ENCODE data around the gene S100PBP. TPM values are rescaled to one million over a fixed set of nuclear protein-coding genes. Genes with fewer than 3 reads are reported as not detected.

Gene S100PBP
- total RNA-seq, 2 experiments from 2014 or later = 75.8 to 78.5 TPM

- POLR2A ChIA-PET = interaction anchor here (0.5 kb wide), 1 partner anchor 10 kb away, joined by 3 read pairs; no protein-coding TSS in a partner anchor
- no peak for DNase-seq
- H3K9me3 Mint-ChIP-seq = no peaks in the 10 kb centered on the region
Measured at GRCh38 chr1:32861904-32862695, 44.6 kb downstream of the S100PBP start.

GRCh38 chr1:32863218-32863880 lies 45.9 kb downstream of the S100PBP start:
- DNase-seq (no peak), ATAC-seq (ENCODE audit: low read depth) (no peak)
- Mint-ChIP-seq H3K4me3 (no peak overlapping the region), H3K4me1 (no peaks in the 10 kb centered on the region), H3K27me3 (no peaks in the 10 kb centered on the region), H3K27ac (no peak overlapping the region), H3K36me3 (peaks cover 19% of the 10 kb centered on the region), H3K9me3 (no peaks in the 10 kb centered on the region)
- POLR2A ChIA-PET = no interaction called here

More at GRCh38 chr1:32861904-32862695, 44.6 kb downstream of the S100PBP start:
- ATAC-seq (ENCODE audit: low read depth) = no peak
- Mint-ChIP-seq H3K4me1 (no peaks in the 10 kb centered on the region), H3K4me3 (no peak overlapping the region), H3K27me3 (no peaks in the 10 kb centered on the region), H3K27ac (no peak overlapping the region), H3K36me3 (peaks cover 22% of the 10 kb centered on the region)

- H3K27me3 Mint-ChIP-seq = no peaks in the 10 kb centered on the region
- no peaks in the 10 kb centered on the region for H3K9me3 Mint-ChIP-seq
- DNase-seq (no peak), ATAC-seq (ENCODE audit: low read depth) (no peak)
- no peak overlapping the region for H3K4me3 Mint-ChIP-seq
- POLR2A ChIA-PET = no interaction called here
- H3K4me1 Mint-ChIP-seq = no peaks in the 10 kb centered on the region
- H3K27ac Mint-ChIP-seq = no peak overlapping the region
- peaks cover 17% of the 10 kb centered on the region for H3K36me3 Mint-ChIP-seq
Measured at GRCh38 chr1:32863881-32864245, 46.4 kb downstream of the S100PBP start.

GRCh38 chr1:32864375-32865019 lies 47.0 kb downstream of the S100PBP start:
- Mint-ChIP-seq H3K36me3 (peaks cover 16% of the 10 kb centered on the region), H3K9me3 (no peaks in the 10 kb centered on the region), H3K4me1 (no peaks in the 10 kb centered on the region), H3K27ac (no peak overlapping the region), H3K4me3 (no peak overlapping the region), H3K27me3 (peaks cover 4% of the 10 kb centered on the region)
- DNase-seq (no peak), ATAC-seq (ENCODE audit: low read depth) (no peak)
- POLR2A ChIA-PET = no interaction called here

GRCh38 chr1:32865639-32866405 lies 48.4 kb downstream of the S100PBP start:
- no peaks in the 10 kb centered on the region for H3K9me3 Mint-ChIP-seq
- no peak overlapping the region for H3K4me3 Mint-ChIP-seq
- H3K27me3 Mint-ChIP-seq = peaks cover 12% of the 10 kb centered on the region
- DNase-seq (no peak), ATAC-seq (ENCODE audit: low read depth) (no peak)
- H3K4me1 Mint-ChIP-seq = peaks cover 4% of the 10 kb centered on the region
- peaks cover 20% of the 10 kb centered on the region for H3K36me3 Mint-ChIP-seq
- no peak overlapping the region for H3K27ac Mint-ChIP-seq
- POLR2A ChIA-PET = no interaction called here

- H3K9me3 Mint-ChIP-seq = no peaks in the 10 kb centered on the region
- peaks cover 24% of the 10 kb centered on the region for H3K27me3 Mint-ChIP-seq
- H3K4me3 Mint-ChIP-seq = no peak overlapping the region
- H3K36me3 Mint-ChIP-seq = peaks cover 15% of the 10 kb centered on the region
- H3K4me1 Mint-ChIP-seq = peaks cover 4% of the 10 kb centered on the region
- no peak overlapping the region for H3K27ac Mint-ChIP-seq
- POLR2A ChIA-PET = interaction anchor here (0.9 kb wide), 1 partner anchor 155 kb away, joined by 3 read pairs; no protein-coding TSS in a partner anchor
- ATAC-seq (ENCODE audit: low read depth) (no peak), DNase-seq (no peak)
Measured at GRCh38 chr1:32867151-32867550, 49.7 kb downstream of the S100PBP start.

- no peak overlapping the region for H3K4me3 Mint-ChIP-seq
- POLR2A ChIA-PET = interaction anchor here (0.9 kb wide), 1 partner anchor 155 kb away, joined by 3 read pairs; no protein-coding TSS in a partner anchor
- no peak for ATAC-seq (ENCODE audit: low read depth)
Measured at GRCh38 chr1:32867671-32868070, 50.2 kb downstream of the S100PBP start.

GRCh38 chr1:32868085-32868484 lies 50.6 kb downstream of the S100PBP start:
- peaks cover 6% of the 10 kb centered on the region for H3K4me1 Mint-ChIP-seq
- DNase-seq = no peak
- H3K9me3 Mint-ChIP-seq = no peaks in the 10 kb centered on the region
- no peak overlapping the region for H3K27ac Mint-ChIP-seq
- POLR2A ChIA-PET = no interaction called here
- H3K27me3 Mint-ChIP-seq = peaks cover 32% of the 10 kb centered on the region
- no peak for ATAC-seq (ENCODE audit: low read depth)
- peaks cover 7% of the 10 kb centered on the region for H3K36me3 Mint-ChIP-seq
- no peak overlapping the region for H3K4me3 Mint-ChIP-seq

More at GRCh38 chr1:32867671-32868070, 50.2 kb downstream of the S100PBP start:
- Mint-ChIP-seq H3K9me3 (no peaks in the 10 kb centered on the region), H3K36me3 (peaks cover 10% of the 10 kb centered on the region), H3K27ac (no peak overlapping the region), H3K4me1 (peaks cover 5% of the 10 kb centered on the region), H3K27me3 (peaks cover 28% of the 10 kb centered on the region)
- no peak for DNase-seq

- H3K9me3 Mint-ChIP-seq = no peaks in the 10 kb centered on the region
- no peak overlapping the region for H3K27ac Mint-ChIP-seq
- ATAC-seq (ENCODE audit: low read depth) (no peak), DNase-seq (no peak)
- no peak overlapping the region for H3K4me3 Mint-ChIP-seq
- peaks cover 6% of the 10 kb centered on the region for H3K4me1 Mint-ChIP-seq
- POLR2A ChIA-PET = no interaction called here
- H3K36me3 Mint-ChIP-seq = peaks cover 7% of the 10 kb centered on the region
- peaks cover 33% of the 10 kb centered on the region for H3K27me3 Mint-ChIP-seq
Measured at GRCh38 chr1:32868806-32869455, 51.5 kb downstream of the S100PBP start.

GRCh38 chr1:32869923-32870614 lies 52.6 kb downstream of the S100PBP start:
- Mint-ChIP-seq H3K27ac (peak overlapping the region; percentile 11), H3K4me3 (peak overlapping the region; percentile 62), H3K9me3 (no peaks in the 10 kb centered on the region), H3K27me3 (peaks cover 42% of the 10 kb centered on the region), H3K36me3 (peaks cover 3% of the 10 kb centered on the region), H3K4me1 (peaks cover 6% of the 10 kb centered on the region)
- no peak for ATAC-seq (ENCODE audit: low read depth)
- POLR2A ChIA-PET = no interaction called here
- DNase-seq = no peak

GRCh38 chr1:32870615-32871363 lies 53.3 kb downstream of the S100PBP start, which contains the start of gene FNDC5:
FNDC5 (minus strand) TSS chr1:32870912.
- POLR2A ChIA-PET = interaction anchor here (0.7 kb wide), 1 partner anchor 52 kb away, joined by 4 read pairs; no protein-coding TSS in a partner anchor
- H3K9me3 Mint-ChIP-seq = no peaks in the 10 kb centered on the region
- peaks cover 3% of the 10 kb centered on the region for H3K36me3 Mint-ChIP-seq
- H3K27ac Mint-ChIP-seq = peak within 1 kb of the TSS; percentile 11
- ATAC-seq (ENCODE audit: low read depth) = peak; percentile 25
- DNase-seq = no peak
- peaks cover 6% of the 10 kb centered on the region for H3K4me1 Mint-ChIP-seq
- H3K27me3 Mint-ChIP-seq = peaks cover 49% of the 10 kb centered on the region
- H3K4me3 Mint-ChIP-seq = peak within 1 kb of the TSS; percentile 62
